ENCODE results near the gene SETX.

Gene SETX

GRCh38 chr9:132239999-132240840, 114.6 kb downstream of the SETX start:
- DNase-seq (ENCODE audit: low spot score) = no peak

- DNase-seq (ENCODE audit: low spot score) = no peak
Observed at GRCh38 chr9:132239518-132239917, 115.3 kb downstream of the SETX start.

DNA sequence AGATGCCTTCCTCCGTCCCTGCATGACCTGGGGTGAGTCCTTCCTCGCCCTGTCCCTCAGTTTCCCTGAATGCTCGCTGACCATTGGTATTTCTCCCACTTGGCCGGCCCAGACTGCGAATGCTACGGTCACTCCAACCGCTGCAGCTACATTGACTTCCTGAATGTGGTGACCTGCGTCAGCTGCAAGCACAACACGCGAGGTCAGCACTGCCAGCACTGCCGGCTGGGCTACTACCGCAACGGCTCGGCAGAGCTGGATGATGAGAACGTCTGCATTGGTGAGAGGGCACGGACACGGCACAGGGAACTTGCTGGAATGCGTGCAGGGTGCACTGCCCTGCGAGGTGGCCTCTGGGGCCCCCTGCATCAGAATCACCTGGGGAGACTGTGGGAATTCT, 115.8 kb downstream of the SETX start:
- DNase-seq (ENCODE audit: low spot score) = no peak

- DNase-seq (ENCODE audit: low spot score) = no peak
Observed at GRCh38 chr9:132238026-132238972, 116.5 kb downstream of the SETX start.

GRCh38 chr9:132237481-132237880, 117.3 kb downstream of the SETX start:
- no peak for DNase-seq (ENCODE audit: low spot score)

GRCh38 chr9:132236662-132237311, 118.0 kb downstream of the SETX start:
- no peak for DNase-seq (ENCODE audit: low spot score)

DNA sequence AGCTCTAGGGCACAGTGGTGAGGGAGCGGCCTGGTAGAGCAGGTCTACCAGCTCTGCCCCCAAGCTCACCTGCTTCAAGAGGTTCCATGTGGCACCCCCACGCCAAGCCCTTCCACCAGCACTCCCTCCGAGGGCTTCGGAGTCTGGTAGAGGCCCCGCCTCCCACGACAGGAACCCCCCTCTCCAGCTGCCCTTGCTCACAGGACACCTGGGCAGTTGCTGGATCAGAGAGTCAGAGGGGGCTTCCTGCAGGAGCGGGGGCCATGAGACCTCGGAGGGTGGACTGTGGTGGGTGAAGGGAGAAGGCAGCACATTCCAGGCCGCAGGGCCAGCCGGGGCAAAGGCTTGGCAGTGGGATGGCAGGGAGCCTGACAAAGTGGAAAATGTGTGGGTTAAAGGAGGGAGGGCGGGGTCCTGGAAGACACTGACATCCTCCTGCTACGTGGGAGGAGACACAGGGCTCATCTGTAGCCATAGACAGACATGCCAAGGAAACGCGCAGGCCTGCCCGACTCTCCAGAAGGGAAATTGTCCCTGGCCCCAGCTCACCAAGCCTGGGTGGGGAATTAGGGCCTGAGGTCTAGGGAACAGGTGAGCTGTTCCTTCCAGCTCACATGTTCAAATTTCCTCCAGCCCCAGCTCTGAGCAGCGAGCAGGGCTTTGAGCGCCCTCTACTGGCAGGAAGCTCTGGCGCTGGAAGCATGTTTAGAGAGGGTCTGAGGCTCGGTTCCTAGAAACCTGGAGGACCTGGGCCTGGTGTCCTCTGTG, 118.7 kb downstream of the SETX start:
- peak; percentile 94 for DNase-seq (ENCODE audit: low spot score)

DNA sequence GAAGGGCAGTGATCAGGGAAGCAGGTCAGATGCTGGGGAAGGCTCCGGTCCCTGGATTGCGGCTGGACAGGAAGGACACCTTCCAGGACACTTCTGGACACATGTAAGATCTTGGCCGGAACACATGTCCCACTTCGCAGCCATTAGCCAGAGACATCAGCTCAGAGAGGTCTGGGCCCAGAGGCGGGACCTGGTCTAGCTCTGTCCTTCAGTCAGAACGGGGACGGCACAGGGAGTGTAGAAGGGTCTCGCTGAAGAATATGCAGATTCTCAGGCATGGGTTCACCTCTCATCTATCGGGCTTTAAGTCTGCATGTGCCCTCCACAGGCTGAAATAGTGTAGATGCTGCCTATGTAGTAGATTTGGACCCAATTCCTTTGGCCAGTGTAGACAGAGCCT, 119.7 kb downstream of the SETX start:
- DNase-seq (ENCODE audit: low spot score) = no peak

- DNase-seq (ENCODE audit: low spot score) = no peak
Observed at GRCh38 chr9:132234535-132234934, 120.3 kb downstream of the SETX start.

DNA sequence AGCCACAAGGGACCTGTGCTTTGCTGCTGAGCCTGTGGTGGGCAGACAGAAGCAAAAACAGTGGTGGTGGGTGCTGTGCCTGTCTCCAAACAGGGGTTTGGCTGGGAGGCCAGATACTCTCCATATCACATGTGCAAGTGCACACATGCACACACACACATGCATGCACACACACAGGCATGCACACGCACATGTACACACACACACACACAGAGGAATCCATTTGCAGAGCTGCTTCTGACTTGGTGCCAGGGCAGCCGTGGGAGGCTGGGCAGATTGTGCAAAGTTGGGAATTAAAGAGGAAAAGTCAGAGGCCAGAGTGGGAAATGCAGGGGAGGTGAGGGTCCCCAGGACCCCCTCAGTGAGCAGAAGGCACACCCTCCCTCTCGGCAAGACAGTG, 121.6 kb downstream of the SETX start:
- no peak for DNase-seq (ENCODE audit: low spot score)

DNA sequence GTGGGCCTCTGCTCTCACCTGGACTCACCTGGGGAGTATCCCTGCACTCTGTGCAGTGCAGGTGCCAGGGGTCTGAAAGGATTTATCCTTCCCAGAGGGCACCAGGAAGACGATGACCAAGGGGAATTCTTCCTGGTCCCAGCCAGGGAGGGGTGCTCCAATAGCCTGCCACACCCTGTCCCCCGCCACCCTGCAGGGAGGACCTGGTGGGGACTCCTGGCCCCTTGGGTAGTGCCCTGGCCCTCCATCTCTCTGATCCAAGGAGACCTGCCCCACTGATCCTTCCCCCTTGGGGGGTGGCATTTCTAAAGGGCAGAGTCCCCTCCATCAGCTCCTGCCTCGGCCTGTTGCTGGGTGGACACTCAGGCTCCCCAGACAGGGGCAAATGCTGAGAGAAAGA, 122.3 kb downstream of the SETX start:
- no peak for DNase-seq (ENCODE audit: low spot score)

DNA sequence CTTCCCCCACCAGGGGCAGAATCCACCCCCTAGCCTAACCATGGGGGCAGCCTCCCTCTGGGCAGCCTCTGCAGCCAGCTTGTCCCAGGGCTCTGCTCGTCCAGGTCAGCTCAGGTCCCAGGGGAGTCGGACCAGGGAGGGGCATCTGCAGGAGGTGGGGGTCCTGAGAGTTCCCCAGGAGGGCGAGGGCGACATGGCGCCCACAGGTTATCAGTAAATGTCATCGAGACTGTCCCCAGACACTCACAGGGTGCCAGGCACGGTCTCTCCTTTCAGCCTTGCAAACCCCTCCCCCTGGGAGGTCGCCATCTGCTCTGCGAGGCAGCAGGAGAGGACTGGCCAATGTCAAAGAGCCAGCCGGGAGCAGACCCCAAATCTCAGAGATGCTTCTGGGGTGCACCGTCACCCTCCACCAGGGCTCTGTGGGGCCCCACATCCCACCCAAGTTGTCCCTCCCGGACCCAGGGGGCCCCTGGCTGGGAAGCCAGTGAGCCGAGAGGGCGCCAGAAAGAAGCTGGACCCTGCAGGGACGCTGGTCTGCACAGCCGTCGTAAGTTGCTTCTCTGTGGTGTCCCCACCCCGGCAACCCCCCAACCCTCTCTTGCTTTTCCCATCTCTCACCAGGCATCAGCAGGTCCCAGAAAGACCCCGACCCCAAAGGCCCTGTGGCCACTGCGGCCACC, 123.6 kb downstream of the SETX start:
- DNase-seq (ENCODE audit: low spot score) = no peak

GRCh38 chr9:132230605-132231004, 124.2 kb downstream of the SETX start:
- no peak for DNase-seq (ENCODE audit: low spot score)

GRCh38 chr9:132228062-132228461, 126.7 kb downstream of the SETX start:
- DNase-seq (ENCODE audit: low spot score) = no peak

DNA sequence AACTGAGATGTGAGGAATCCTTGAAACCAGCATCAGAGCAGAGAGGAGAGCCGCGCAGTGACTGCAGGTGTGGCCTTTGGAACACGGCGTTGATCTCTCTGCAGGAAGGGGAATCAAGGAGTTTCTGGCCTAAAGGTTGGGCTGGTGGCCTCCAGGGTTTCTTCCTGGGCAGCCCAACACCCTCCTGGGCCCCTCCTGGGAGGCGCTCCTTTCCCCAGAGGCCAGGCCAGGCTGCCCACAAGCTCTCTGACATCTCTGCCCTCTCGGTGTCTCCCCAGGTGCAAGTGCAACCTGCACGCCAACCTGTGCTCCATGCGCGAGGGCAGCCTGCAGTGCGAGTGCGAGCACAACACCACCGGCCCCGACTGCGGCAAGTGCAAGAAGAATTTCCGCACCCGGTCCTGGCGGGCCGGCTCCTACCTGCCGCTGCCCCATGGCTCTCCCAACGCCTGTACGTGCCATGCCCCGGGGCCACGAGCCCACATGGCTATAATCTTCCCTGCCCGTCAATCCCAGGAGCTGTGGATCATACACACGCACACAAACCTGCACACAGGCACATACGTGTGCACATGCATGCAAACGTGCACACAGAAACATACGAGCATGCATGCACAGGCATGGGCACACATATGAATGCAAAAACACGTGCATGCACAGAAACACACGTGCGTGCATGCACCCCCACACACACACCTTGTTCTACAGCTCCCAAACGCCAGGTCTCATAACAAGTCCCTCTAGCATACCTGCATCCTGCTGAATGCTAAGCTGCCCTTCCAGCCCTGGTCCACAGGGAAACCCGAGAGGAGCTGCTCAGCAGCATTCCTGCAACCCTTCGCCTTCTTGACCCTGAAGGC, 128.0 kb downstream of the SETX start:
- DNase-seq (ENCODE audit: low spot score) = no peak

- no peak for DNase-seq (ENCODE audit: low spot score)
Observed at GRCh38 chr9:132224645-132225044, 130.1 kb downstream of the SETX start.

- DNase-seq (ENCODE audit: low spot score) = no peak
Observed at GRCh38 chr9:132221941-132222340, 132.8 kb downstream of the SETX start.

- DNase-seq (ENCODE audit: low spot score) = no peak
Observed at GRCh38 chr9:132218208-132218607, 136.6 kb downstream of the SETX start.

DNA sequence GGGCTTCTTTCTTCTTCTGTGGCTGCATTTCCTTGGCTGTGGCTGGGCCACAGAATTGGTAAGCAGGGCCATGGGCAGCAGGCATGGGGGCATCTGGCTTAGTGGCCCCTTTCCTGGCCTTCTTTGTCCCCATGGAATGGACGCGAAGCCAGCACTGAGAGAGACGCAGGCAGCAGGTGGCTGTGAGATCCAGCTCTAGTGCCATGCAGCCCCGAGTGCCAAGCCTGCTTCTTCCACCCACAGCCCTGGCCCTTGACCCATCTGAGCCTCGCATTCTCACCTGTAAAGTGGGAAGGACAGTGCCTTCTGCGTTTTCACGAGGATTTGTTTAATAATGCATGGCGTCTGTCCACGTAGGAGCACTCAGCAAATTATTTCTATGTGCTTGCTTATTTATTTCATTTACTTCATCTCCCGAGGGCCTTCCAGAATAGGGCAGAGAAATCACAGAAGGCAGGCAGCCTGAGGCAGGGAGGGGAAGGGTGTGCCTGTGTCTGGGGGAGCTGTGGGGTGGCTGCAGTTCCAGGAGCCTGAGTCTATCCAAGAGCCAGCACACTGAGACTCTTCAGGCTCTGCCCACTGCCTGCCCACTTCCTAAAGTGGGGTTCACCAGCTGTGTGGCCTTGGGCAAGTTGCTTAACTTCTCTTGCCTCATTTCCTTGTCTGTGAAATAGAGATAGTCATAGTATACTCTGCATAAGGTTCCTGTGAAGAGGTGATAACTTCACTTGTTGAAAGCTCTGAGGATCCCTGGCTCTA, 137.7 kb downstream of the SETX start:
- no peak for DNase-seq (ENCODE audit: low spot score)
